ENCODE results near the gene CBX4. TPM values are rescaled to one million over a fixed set of nuclear protein-coding genes. Genes with fewer than 3 reads are reported as not detected.

CBX4 gene
- polyA plus RNA-seq, 1 of the 3 experiments (the other 2 are of a cell fraction): 21.9 TPM

DNA sequence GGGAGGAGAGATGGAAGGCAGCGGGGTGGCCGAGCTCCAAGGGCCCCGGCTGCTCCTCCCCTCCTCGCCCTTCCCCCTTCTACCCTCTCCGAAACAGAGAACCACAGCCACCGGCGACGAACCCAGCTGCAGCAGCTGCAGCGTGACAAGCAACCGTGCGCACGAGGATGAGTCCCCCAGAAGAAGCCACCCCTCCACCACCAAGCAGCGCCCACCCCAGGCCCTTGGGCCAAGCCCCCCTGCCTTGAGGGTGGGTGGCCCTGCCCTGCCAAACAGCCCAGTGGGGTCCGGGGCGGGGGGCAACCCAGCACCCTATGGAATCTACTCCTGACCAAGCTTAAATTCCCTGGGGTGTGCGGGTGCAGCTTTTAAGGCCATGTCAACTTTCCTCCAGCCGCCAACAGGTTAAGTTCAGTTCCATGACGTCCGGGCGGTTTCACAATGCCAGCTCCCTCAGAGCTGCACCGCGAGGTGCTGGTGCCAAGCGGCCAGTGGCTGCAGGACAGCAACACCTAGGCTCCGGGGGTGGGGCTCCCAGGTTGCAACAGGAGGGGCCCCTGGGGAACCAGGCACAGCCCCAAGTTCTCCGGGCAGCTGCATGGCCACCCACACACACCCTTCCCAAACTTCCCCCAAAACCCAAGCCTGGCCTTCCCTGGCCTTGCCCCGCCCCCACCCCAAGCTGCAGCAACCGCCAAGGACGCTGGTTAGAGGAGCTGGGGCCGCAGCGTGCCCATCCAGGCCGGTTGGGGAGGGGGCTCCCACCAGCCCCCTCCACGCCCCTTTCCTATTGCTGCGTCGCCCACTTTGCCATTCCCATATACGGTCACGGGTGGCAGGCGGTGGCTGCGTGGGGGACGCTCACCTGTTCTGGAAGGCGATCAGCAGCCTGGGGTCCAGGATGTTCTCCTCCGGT lies 2.0 kb downstream of the CBX4 start:
- WGBS (ENCODE audit: low lambda C conversion rate): 61% methylated on average over 25 of the region's 41 CpGs
- Histone ChIP-seq H3K9me2 (no peaks in the 10 kb centered on the region), H4K20me1 (ENCODE audit: insufficient read depth) (peaks cover 46% of the 10 kb centered on the region), H3K79me2 (ENCODE audit: insufficient read depth) (peaks cover 36% of the 10 kb centered on the region), H3K4me2 (peak overlapping the region; percentile 86), H3K4me1 (ENCODE audit: control insufficient read depth in 1 of 2, insufficient read depth in 2 of 2, low read depth in 1 of 2, low read length in 1 of 2) (peaks cover 22 to 46% of the 10 kb centered on the region in 2 experiments), H3K27me3 (ENCODE audit: insufficient read depth) (peaks cover 26% of the 10 kb centered on the region), H3K36me3 (replicated peaks in 1 of 2; ENCODE audit: control insufficient read depth in 1 of 2, insufficient read depth in 2 of 2, low read length in 1 of 2) (peaks cover 15 to 28% of the 10 kb centered on the region in 2 experiments), H3K4me3 (ENCODE audit: low read depth in 2 of 2, low read length in 1 of 2) (peak overlapping the region; percentile 54 to 91), H2AFZ (ENCODE audit: low read depth) (no peak overlapping the region), H3K9me3 (no peaks in the 10 kb centered on the region), H3F3A (replicated peaks; ENCODE audit: insufficient read depth) (peaks cover 26% of the 10 kb centered on the region), H3K9ac (peak overlapping the region; percentile 74; the same call in 1 of the 2 replicates), H3K27ac (ENCODE audit: low read depth in 2 of 2, low read length in 1 of 2) (no peak overlapping the region; a peak in 1 of 4 replicates)
- TF ChIP-seq EP300 (IDR thresholded peaks at IDR 0.05; ENCODE audit: borderline replicate concordance in 1 of 2, low read depth in 1 of 2, low read length in 1 of 2) (no peak), MEF2A (IDR thresholded peaks at IDR 0.05; ENCODE audit: borderline replicate concordance, low read depth) (no peak), PBX3 (IDR thresholded peaks at IDR 0.05) (no peak), SMC3 (IDR thresholded peaks at IDR 0.05; ENCODE audit: low read depth, low read length) (no peak), EZH2phosphoT487 (IDR thresholded peaks at IDR 0.05; ENCODE audit: borderline replicate concordance, low read depth) (no peak), MXI1 (IDR thresholded peaks at IDR 0.05; ENCODE audit: low read depth, low read length) (no peak), YY1 (IDR thresholded peaks at IDR 0.05; ENCODE audit: low read depth) (no peak), ELF1 (IDR thresholded peaks at IDR 0.05) (no peak), TEAD4 (IDR thresholded peaks at IDR 0.05; ENCODE audit: borderline replicate concordance, insufficient read depth) (no peak), POLR2AphosphoS5 (IDR thresholded peaks at IDR 0.05; ENCODE audit: low read depth, low read length) (no peak), TAF1 (IDR thresholded peaks at IDR 0.05; ENCODE audit: borderline replicate concordance, low read depth, low read length) (no peak), FOXJ3 (CRISPR knock-in tag; IDR thresholded peaks at IDR 0.05) (no peak), USF1 (IDR thresholded peaks at IDR 0.05; ENCODE audit: borderline replicate concordance, low read depth) (no peak), NFIC (IDR thresholded peaks at IDR 0.05; ENCODE audit: borderline replicate concordance) (no peak), RAD21 (IDR thresholded peaks at IDR 0.05; ENCODE audit: low read length) (no peak)
- TF ChIP-seq, protein P1, sequence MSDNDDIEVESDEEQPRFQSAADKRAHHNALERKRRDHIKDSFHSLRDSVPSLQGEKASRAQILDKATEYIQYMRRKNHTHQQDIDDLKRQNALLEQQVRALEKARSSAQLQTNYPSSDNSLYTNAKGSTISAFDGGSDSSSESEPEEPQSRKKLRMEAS (IDR thresholded peaks at IDR 0.05; ENCODE audit: low read depth): no peak
- TF ChIP-seq, protein P2, sequence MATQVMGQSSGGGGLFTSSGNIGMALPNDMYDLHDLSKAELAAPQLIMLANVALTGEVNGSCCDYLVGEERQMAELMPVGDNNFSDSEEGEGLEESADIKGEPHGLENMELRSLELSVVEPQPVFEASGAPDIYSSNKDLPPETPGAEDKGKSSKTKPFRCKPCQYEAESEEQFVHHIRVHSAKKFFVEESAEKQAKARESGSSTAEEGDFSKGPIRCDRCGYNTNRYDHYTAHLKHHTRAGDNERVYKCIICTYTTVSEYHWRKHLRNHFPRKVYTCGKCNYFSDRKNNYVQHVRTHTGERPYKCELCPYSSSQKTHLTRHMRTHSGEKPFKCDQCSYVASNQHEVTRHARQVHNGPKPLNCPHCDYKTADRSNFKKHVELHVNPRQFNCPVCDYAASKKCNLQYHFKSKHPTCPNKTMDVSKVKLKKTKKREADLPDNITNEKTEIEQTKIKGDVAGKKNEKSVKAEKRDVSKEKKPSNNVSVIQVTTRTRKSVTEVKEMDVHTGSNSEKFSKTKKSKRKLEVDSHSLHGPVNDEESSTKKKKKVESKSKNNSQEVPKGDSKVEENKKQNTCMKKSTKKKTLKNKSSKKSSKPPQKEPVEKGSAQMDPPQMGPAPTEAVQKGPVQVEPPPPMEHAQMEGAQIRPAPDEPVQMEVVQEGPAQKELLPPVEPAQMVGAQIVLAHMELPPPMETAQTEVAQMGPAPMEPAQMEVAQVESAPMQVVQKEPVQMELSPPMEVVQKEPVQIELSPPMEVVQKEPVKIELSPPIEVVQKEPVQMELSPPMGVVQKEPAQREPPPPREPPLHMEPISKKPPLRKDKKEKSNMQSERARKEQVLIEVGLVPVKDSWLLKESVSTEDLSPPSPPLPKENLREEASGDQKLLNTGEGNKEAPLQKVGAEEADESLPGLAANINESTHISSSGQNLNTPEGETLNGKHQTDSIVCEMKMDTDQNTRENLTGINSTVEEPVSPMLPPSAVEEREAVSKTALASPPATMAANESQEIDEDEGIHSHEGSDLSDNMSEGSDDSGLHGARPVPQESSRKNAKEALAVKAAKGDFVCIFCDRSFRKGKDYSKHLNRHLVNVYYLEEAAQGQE (IDR thresholded peaks at IDR 0.05; ENCODE audit: low read depth, low read length): no peak
- TF ChIP-seq, protein P3, sequence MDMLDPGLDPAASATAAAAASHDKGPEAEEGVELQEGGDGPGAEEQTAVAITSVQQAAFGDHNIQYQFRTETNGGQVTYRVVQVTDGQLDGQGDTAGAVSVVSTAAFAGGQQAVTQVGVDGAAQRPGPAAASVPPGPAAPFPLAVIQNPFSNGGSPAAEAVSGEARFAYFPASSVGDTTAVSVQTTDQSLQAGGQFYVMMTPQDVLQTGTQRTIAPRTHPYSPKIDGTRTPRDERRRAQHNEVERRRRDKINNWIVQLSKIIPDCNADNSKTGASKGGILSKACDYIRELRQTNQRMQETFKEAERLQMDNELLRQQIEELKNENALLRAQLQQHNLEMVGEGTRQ (IDR thresholded peaks at IDR 0.05; ENCODE audit: borderline replicate concordance, low read depth, low read length): no peak
- ChIA-PET CTCF (interaction anchor here (0.6 to 4.8 kb wide), 16 partner anchors 8 to 246 kb away, joined by 3 to 62 read pairs (median 5); no protein-coding TSS in a partner anchor), POLR2A (interaction anchor here (0.9 to 1.4 kb wide), 2 partner anchors 26 to 40 kb away, joined by 4 to 7 read pairs; partner anchors contain the start of gene CBX8)
- DNase-seq: peak; percentile 68

All from SK-N-SH (cell line).